NCI-H1092 (cell line): ENCODE data around the gene TSPAN18.

ENCODE experiments used
- DNase-seq: peaks from one replicate; lab custom pipeline; 2025; lab: John Stamatoyannopoulos, UW

The TSPAN18 gene

GRCh38 chr11:44848203-44848962 lies 121.6 kb downstream of the TSPAN18 start:
- no peak for DNase-seq

GRCh38 chr11:44848963-44849350 lies 122.2 kb downstream of the TSPAN18 start:
- DNase-seq: no peak

GRCh38 chr11:44849424-44849823 lies 122.7 kb downstream of the TSPAN18 start:
- no peak for DNase-seq

- no peak for DNase-seq
Observed at GRCh38 chr11:44849922-44850321, 123.2 kb downstream of the TSPAN18 start.

GRCh38 chr11:44851496-44851895 lies 124.7 kb downstream of the TSPAN18 start:
- no peak for DNase-seq

- no peak for DNase-seq
Observed at GRCh38 chr11:44852159-44852747, 125.5 kb downstream of the TSPAN18 start.

- DNase-seq: no peak
Observed at GRCh38 chr11:44852952-44853351, 126.2 kb downstream of the TSPAN18 start.

- DNase-seq: no peak
Observed at GRCh38 chr11:44853666-44854065, 126.9 kb downstream of the TSPAN18 start.

GRCh38 chr11:44854086-44854485 lies 127.3 kb downstream of the TSPAN18 start:
- DNase-seq: no peak

GRCh38 chr11:44854741-44855492 lies 128.2 kb downstream of the TSPAN18 start:
- no peak for DNase-seq

- DNase-seq: no peak
Observed at GRCh38 chr11:44855493-44855849, 128.7 kb downstream of the TSPAN18 start.

- no peak for DNase-seq
Observed at GRCh38 chr11:44857490-44858090, 130.8 kb downstream of the TSPAN18 start.

- DNase-seq: no peak
Observed at GRCh38 chr11:44858796-44859527, 132.2 kb downstream of the TSPAN18 start.

- DNase-seq: no peak
Observed at GRCh38 chr11:44859528-44859925, 132.8 kb downstream of the TSPAN18 start.

- DNase-seq: no peak
Observed at GRCh38 chr11:44860346-44860745, 133.6 kb downstream of the TSPAN18 start.

GRCh38 chr11:44861849-44862557 lies 135.2 kb downstream of the TSPAN18 start:
- DNase-seq: no peak

- no peak for DNase-seq
Observed at GRCh38 chr11:44862558-44863101, 135.9 kb downstream of the TSPAN18 start.

- no peak for DNase-seq
Observed at GRCh38 chr11:44863231-44863630, 136.5 kb downstream of the TSPAN18 start.

- DNase-seq: peak; percentile 75
Observed at GRCh38 chr11:44865866-44866272, 139.1 kb downstream of the TSPAN18 start.

GRCh38 chr11:44866286-44866685 lies 139.5 kb downstream of the TSPAN18 start:
- peak; percentile 68 for DNase-seq

GRCh38 chr11:44868021-44868420 lies 141.3 kb downstream of the TSPAN18 start:
- DNase-seq: no peak
